ENCODE data around the gene SCAF1. TPM values are rescaled to one million over a fixed set of nuclear protein-coding genes. Genes with fewer than 3 reads are reported as not detected.

The SCAF1 gene
- polyA plus RNA-seq, 1 experiment = 3.4 TPM

DNA sequence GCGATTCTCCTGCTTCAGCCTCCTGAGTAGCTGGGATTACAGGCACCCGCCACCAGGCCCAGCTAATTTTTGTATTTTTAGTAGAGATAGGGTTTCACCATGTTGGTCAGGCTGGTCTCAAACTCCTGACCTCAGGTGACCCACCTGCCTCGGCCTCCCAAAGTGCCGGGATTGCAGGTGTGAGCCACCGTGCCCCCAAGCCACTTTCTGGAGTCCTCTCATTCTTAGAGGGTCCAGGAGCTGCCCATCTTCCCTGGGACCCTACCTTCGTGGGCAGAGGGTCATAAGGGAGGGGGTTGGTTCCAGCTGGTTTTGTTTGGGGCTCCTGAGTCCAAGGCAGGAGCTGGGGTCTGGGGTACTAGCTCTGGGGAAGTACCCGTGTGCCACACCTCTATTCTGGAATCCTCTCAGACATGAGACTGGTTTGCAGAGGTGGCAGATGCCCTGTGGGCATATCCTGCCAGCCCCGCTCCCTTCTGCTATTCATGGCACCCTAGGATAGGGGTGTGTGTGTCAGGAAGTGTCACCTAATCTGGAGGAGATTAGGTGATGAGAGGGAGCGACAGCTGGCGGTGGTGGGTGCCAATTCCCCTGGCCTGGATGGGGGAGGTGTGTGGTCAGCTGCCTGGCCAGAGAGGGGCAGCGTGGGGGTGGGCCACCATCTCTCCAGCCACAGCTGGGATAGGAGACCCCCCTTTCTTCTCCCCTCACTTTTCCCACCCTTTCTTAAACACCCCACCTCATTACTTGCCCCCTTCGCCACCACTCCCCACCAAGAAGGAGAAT lies 37.2 kb downstream of the SCAF1 start:
- ChIA-PET CTCF (interaction anchor here (0.6 to 5.0 kb wide), 9 partner anchors 10 to 132 kb away, joined by 3 to 41 read pairs (median 4); partner anchors contain the start of genes ADM5 and CPT1C), POLR2A (no interaction called here)
- Histone ChIP-seq H3K4me3 (ENCODE audit: low read depth, low read length) (no peak overlapping the region), H3K36me3 (ENCODE audit: control insufficient read depth, insufficient read depth, low read length) (peaks cover 13% of the 10 kb centered on the region), H3K27me3 (ENCODE audit: control insufficient read depth, insufficient read depth, low read length) (no peaks in the 10 kb centered on the region)
- no peak for DNase-seq (ENCODE audit: low read depth)
- TF ChIP-seq, protein P1, sequence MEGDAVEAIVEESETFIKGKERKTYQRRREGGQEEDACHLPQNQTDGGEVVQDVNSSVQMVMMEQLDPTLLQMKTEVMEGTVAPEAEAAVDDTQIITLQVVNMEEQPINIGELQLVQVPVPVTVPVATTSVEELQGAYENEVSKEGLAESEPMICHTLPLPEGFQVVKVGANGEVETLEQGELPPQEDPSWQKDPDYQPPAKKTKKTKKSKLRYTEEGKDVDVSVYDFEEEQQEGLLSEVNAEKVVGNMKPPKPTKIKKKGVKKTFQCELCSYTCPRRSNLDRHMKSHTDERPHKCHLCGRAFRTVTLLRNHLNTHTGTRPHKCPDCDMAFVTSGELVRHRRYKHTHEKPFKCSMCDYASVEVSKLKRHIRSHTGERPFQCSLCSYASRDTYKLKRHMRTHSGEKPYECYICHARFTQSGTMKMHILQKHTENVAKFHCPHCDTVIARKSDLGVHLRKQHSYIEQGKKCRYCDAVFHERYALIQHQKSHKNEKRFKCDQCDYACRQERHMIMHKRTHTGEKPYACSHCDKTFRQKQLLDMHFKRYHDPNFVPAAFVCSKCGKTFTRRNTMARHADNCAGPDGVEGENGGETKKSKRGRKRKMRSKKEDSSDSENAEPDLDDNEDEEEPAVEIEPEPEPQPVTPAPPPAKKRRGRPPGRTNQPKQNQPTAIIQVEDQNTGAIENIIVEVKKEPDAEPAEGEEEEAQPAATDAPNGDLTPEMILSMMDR (IDR thresholded peaks at IDR 0.05; ENCODE audit: insufficient read depth, low read depth, low read length) = no peak

DNA sequence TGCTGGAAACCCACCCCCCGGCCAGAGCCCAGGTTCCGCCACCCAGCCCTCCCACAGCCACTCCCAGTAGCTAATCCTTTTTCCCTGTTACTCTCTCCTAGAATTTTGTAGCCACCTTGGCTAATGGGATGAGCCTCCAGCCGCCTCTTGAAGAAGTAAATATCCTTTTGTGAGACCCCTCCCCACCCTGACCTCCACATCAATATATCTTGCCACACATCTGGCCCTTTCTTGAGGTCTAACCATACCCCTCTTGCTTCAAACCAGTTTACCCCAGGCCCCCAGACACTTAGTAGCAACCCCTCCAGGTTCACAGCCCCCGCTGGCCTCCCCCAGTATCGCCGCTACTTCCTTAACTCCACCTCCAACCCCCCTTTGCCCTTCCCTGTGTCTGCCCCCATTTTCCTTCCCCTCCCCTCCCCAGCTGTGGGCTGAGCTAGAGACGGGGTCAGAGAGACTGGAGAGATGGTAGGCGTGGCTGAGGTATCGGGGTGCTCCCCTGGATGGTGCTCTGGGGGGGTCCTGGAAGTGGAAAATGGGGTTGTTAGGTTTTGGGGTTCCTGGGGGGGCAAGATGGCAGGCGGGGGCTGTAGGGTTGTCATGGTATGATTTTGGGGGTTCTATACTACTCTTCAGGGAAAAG lies 37.9 kb downstream of the SCAF1 start:
- ChIA-PET CTCF (interaction anchor here (0.6 to 5.0 kb wide), 7 partner anchors 9 to 130 kb away, joined by 3 to 41 read pairs (median 4); partner anchors contain the start of genes ADM5 and CPT1C), POLR2A (no interaction called here)
- no peak for DNase-seq (ENCODE audit: low read depth)
- H3K4me3 ChIP-seq (ENCODE audit: low read depth, low read length) = no peak overlapping the region
- TF ChIP-seq, protein P1 (IDR thresholded peaks at IDR 0.05; ENCODE audit: insufficient read depth, low read depth, low read length) = no peak
- no peaks in the 10 kb centered on the region for H3K27me3 ChIP-seq (ENCODE audit: control insufficient read depth, insufficient read depth, low read length)
- peaks cover 18% of the 10 kb centered on the region for H3K36me3 ChIP-seq (ENCODE audit: control insufficient read depth, insufficient read depth, low read length)

DNA sequence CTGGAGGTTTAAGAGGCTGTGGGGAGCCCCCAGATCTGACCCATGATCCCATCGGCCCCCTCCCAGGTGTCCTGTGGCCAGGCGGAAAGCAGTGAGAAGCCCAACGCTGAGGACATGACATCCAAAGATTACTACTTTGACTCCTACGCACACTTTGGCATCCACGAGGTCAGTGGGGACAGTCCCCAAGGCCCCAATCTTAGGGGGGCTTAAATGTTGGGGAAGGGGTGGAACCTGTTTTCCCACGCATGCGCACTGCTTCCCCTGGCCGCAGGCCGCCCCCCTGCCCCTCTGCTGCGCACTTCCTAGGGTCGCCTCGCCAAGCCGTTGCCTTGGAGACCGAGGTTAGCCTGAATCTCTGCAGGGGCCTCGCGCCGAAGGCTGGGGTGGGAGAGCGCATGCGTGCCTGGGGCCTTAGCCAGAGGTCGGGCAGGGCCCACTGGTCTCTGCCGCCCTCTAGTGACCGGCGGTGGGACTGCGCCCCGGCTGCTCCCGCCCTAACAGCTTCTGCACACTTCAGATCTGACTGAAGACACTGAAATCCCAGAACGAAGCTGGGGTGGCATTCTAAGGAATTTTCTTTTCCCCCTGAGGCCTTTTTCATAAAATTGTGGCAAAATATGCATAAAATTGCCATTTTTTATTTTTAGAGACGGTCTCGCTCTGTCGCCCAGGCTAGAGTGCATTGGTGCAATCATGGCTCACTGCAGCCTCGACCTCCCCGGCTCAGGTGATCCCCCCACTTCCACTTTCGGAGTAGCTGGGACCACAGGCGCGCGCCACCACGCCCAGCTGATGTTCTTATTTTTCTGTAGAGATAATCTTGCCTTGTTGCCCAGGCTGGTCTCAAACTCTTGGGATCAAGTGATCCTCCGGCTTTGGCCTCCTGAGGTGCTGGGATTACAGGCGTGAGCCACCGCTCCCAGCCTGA lies 38.7 kb downstream of the SCAF1 start:
- Histone ChIP-seq H3K27me3 (ENCODE audit: control insufficient read depth, insufficient read depth, low read length) (no peaks in the 10 kb centered on the region), H3K36me3 (ENCODE audit: control insufficient read depth, insufficient read depth, low read length) (peaks cover 22% of the 10 kb centered on the region), H3K4me3 (ENCODE audit: low read depth, low read length) (no peak overlapping the region)
- TF ChIP-seq, protein P1 (IDR thresholded peaks at IDR 0.05; ENCODE audit: insufficient read depth, low read depth, low read length) = peak; percentile 100
- POLR2A ChIA-PET = no interaction called here
- no peak for DNase-seq (ENCODE audit: low read depth)
- CTCF ChIA-PET = interaction anchor here (0.6 to 5.0 kb wide), 16 partner anchors 9 to 192 kb away, joined by 3 to 41 read pairs (median 4); partner anchors contain the start of genes ADM5, CPT1C, FUZ and RRAS

DNA sequence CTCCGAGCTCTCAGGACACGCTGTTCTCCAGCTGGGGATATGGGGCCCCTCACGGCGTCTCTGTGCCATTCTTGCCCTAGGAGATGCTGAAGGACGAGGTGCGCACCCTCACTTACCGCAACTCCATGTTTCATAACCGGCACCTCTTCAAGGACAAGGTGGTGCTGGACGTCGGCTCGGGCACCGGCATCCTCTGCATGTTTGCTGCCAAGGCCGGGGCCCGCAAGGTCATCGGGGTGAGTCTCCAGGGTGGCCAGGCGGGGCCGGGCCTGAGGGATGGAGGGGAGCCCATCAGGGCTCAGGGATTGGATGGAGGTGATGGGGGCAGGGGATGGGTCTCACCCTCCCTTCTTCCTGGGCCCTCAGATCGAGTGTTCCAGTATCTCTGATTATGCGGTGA lies 39.8 kb downstream of the SCAF1 start:
- POLR2A ChIA-PET = no interaction called here
- Histone ChIP-seq H3K36me3 (ENCODE audit: control insufficient read depth, insufficient read depth, low read length) (peaks cover 30% of the 10 kb centered on the region), H3K27me3 (ENCODE audit: control insufficient read depth, insufficient read depth, low read length) (no peaks in the 10 kb centered on the region), H3K4me3 (ENCODE audit: low read depth, low read length) (no peak overlapping the region)
- DNase-seq (ENCODE audit: low read depth) = no peak
- CTCF ChIA-PET = interaction anchor here (1.1 to 5.0 kb wide), 6 partner anchors 7 to 193 kb away, joined by 3 to 41 read pairs (median 5); partner anchors contain the start of genes ADM5 and CPT1C
- TF ChIP-seq, protein P1 (IDR thresholded peaks at IDR 0.05; ENCODE audit: insufficient read depth, low read depth, low read length) = no peak

Data from BJ (cell line).